ENCODE results near the gene NUCB2. TPM values are rescaled to one million over a fixed set of nuclear protein-coding genes. Genes with fewer than 3 reads are reported as not detected.

Gene NUCB2
- 71.5 and 90.2 TPM in 2 replicates for total RNA-seq

DNA sequence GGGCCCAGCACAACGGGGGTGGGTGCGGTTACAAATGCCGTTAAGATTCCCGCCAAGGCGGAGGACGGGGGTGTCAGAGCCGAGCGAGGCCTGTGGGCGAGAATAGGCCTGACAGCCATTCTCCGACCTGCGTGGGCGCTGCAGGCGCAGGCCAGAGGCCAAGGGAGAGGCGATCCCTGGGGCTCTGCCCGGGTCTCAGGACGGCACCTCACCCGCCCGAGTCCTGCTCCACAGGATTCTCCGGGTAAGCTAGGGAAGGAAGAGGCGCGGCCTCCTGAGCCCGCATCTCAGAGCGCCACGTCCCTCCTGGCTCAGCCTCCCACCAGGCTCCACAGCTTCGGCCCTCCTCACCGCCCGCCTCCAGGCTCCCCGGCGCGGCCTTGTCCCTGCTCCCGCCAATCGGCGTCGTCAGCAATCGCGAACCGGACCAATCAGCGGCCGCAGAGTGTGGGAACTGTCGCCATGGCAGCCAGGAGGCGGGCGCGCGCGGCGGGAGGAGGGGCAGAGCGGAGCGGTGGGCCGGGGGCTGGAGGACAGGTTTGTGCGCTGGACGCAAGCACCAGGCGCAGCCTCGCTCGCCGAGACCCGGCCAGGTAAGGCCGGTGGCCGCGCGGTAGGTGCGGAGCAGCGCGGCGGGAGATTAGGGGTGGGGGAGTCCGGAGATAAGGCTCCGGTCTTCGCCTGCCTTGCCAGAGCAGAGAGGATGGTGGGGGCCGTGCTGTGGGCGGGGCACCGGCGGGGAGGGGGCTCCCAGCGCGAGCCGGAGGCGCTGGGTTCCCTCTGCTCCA is at the start of gene NUCB2:
Gene NUCB2, plus strand, starts transcription at position 504 of the 788 bp plus-strand sequence. CDS start 18,585 bp downstream, outside the sequence.

DNA sequence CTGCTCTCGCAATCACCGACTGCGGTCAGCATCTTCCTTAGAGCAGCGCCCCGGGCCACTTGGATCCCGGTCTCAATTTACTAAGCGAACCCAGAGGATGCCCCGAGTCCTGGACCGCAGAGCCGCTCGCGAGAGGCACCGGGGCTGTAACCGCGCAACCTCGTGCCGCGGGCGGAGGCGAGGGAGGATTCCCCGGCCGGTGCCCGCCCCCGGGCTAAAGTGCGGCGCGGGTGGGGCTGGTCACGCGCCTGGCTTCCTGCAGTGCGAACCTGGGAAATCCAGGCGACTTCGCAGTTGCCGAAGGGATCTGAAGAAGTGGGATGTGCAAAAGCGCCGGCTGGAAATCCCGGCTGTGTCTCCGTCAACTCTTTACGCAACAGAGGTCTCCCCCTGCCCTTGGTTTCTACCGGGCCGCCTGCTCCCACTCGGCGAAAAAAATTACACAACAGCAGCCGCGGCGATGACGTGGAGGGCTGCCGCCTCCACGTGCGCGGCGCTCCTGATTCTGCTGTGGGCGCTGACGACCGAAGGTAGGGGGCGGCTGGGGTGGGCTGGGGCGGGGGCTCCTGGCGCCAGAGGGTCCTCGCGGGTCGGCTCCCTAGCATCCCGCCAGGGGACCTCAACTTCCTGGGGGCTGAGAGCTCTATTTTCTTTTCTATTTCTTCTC is 75.1 kb downstream of the NUCB2 start, which contains the start of gene NCR3LG1:
Gene NCR3LG1, plus strand, starts transcription at position 291 of the 667 bp plus-strand sequence. Its CDS starts 170 bp downstream, at position 461.

Other genes with a start within 250 kb of the NUCB2 start
- gene RPS13, start 199.1 kb upstream of the NUCB2 start, total RNA-seq, result 1,066 and 1,095 TPM in 2 replicates
- gene PIK3C2A, start 68.8 kb upstream of the NUCB2 start, total RNA-seq, result 78.0 and 78.6 TPM in 2 replicates
- 3.1 TPM in 2 replicates for gene NCR3LG1, start 75.1 kb downstream of the NUCB2 start, total RNA-seq
- gene KCNJ11, start 111.9 kb downstream of the NUCB2 start, total RNA-seq, result under 0.01 TPM in 1 of 2 replicates, not detected in the other
- not detected in 2 replicates for gene ABCC8, start 200.1 kb downstream of the NUCB2 start, total RNA-seq